Activated CD4-positive, CD25-positive, alpha-beta regulatory T cell (primary cell): ENCODE data around the gene AASDH.
"Not testable (repeated sequence)": the region's sequence is repeated elsewhere in the genome, so short reads cannot be mapped to it uniquely, and the experiment has no call there.

ENCODE experiments used
- DNase-seq, 4 experiments: peaks; one replicate each; lab custom pipeline; 2025; lab: John Stamatoyannopoulos, UW

Gene AASDH

DNA sequence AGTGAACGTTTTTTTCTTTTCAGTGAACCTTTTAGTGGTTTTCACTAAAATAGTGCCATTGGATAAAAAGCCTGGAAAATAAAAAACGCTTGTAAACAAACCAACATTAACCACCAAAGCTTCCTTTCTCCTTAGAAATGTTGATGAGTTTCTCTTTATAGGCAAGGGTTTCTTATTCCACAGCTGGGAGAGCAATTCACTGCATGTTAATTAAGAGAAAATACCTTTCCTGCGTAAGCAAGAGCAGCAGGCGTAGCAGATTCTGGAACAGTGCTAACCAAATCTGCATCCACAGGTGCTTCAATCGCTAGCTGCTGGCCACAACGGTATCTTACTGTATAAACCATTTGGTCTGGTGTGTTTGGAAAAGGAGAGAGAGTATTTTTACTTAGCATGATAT is 13.3 kb upstream of the AASDH start:
- DNase-seq: no peak

DNA sequence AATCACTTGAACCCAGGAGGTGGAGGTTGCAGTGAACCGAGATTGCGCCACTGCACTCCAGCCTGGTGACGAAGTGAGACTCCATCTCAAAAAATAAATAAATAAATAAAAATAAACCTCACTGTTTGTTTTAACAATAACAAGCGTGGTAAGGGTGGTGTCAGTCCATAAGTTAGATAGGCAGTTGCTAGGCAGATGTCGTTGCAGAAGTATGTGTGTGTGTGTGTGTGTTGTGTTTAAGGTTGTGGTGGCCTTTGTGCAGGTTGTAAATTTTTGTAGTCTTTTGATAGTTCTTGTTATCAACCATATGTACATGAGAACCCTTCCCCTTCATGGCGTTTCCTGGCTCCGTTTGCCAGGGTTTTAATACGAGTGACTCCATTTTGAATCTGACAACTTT is 4.0 kb upstream of the AASDH start:
- DNase-seq: no peak

DNA sequence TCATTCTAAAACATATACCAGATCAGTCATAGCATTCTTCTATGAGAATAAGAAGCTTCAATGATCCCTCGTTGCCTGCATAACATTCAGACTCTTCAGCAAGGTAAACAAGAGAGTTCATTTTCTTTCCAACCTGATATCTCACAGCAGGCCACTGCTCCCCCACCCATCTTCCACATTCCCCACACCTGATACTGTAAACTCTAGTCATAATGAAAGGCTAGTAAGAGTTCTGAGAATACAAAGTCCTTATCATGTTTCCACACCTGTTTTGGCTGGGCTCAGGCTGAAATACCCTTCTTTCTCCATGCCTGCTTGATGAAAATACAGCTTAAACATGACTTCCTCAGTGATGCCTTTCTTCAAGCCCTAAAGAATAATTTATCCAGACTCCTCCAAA is 2.3 kb upstream of the AASDH start:
- DNase-seq: no peak

DNA sequence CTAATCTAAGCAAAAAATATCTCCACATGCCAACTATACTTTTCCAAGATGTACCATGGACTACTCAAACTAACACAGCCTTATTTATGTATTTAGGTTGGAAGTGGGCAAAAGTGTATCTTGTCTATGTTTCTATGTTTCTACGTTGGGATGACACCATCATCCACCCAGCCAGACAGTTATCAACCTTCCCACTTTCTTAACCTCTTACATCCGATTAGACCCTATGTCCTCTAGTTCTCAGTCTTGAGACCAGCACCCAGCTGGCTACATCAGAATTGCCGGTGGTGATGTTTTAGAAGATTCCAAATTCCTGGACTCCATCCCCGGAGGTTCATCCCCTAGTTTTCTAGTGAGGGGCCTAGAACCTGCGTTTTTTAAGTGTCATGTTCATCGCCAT is 1.0 kb upstream of the AASDH start:
- no peak for DNase-seq

DNA sequence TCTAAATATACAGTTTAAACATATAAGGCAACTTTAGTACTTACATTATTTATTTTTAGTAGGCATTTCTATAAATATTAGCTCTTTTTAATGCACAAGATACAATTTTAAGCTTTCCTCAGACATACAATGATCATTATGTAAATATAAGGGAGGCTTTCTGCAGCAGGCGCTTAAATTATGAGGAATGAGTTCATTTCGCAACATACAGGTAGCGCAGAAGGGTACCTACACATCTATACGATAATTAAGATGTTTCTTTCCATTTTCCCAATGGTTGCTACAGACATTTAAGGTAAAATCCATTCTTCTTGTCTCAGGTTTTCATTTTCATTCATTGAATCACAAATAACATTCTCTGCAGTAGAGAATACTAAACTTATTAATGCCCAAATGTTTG is 1.2 kb downstream of the AASDH start:
- DNase-seq: no peak

DNA sequence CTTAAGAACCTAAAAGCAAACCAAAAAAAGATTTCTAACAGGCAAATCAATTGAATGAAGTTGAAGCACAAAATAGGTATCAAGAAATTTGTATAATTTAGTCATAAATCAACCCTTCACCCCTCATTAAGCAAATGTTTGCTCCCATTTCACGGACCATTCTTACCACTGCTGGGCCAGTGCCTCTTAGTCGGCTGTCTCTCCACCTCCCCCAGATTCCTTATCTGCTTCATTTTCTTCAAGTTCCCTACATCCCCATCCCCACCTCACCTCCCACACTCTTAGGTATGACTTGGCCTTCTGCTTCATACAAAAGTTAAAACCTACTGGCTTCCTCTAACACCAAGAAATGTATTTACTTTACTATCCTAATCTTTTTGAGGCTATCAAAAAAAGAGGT is 11.8 kb downstream of the AASDH start:
- no peak for DNase-seq

DNA sequence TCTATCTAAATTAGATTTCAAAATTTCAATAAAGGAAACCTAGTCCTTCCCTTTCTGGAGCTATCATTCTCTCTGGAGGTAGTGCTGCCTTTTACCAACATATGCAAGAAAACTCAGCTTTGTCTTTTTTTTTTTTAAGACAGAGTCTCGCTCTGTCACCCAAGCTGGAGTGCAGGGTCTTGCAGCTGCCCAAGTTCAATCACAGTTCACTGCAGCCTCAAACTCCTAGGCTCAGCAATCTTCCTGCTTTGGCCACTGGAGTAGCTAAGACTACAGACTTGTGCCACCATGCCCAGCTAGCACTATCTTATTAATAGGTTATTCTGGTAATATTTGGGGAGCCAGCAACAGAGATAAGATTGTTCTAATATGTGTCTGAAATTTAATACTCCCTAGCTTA is 12.3 kb downstream of the AASDH start:
- no peak for DNase-seq

DNA sequence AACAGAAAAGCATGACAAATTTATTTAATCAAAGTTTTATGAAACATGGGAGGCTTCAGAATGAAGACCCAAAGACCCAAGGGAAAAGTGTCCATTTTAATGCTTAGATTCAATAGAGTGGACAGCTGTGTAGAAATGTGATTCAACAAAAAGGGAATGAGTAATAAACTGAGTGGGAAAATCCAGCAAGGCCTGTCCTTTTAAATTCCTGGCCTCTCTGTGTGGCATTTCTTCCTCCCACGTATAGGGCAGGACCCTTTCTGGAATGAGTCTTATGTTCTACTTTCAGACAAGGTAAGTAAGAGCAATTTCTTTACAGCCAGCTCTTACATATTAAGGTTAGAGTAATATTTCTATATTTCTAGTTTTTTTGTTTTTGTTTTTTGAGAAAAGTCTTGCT is 14.5 kb downstream of the AASDH start:
- DNase-seq: no peak

DNA sequence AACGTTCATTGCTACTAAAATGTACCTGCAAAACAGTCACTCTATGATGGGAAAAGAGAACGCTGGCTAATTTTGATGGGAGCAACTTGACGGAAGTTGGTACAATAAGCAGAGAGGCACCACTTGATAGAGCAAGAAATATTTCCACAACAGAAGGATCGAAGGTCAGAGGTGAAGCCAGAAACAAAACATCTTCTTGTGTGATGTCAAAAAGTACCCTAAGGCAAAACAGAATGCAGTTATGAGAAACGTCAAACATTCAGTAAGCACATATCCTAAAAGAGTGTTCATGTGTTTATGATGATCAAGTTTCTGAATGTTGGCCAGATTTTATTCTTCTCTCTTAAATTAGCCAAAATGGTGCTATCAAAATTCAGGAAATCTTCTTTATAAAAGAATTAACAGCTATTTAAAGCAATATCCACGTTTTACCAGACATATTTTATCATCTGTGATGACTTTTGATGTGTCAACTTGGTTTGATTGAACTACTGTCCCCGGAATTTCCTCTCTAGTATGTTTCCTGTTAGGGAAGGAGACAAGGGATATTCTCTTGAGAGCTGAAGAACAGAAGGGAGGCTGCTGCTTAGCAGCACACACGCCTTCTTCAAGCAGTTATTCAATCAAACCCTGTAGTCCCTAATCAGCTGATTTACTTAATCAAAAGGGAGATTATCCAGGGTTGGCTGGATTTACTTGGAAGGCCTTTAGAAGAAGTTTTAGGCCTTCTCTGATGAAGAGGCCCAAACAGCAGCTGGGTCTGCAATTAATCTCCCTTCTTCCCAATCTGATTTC is 15.7 kb downstream of the AASDH start:
- no peak for DNase-seq

DNA sequence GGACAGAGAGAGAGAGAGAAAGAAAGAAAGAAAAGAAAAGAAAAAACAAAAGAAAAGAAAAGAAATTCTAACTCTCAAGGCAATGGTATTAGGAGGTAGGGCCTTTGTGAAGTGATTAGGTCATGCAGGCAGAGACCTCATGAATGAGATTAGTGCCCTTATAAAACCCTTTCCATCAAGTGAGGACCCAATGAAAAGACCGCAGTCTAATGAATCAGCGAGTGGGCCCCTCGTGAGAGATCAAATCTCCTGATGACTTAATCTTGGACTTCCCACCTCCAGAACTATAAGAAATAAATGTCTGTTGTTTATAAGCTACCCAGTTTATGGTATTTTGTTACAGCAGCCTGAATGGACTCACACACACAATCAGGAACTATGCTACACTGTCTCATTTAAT is 16.9 kb downstream of the AASDH start:
- no peak for DNase-seq

DNA sequence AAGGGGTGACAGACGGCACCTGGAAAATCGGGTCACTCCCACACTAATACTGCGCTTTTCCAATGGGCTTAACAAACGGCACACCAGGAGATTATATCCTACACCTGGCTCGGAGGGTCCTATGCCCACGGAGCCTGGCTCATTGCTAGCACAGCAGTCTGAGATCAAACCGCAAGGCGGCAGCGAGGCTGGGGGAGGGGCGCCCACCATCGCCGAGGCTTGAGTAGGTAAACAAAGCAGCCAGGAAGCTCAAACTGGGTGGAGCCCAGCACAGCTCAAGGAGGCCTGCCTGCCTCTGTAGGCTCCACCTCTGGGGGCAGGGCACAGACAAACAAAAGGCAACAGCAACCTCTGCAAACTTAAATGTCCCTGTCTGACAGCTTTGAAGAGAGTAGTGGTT is 24.3 kb downstream of the AASDH start:
- DNase-seq: not testable (repeated sequence)

DNA sequence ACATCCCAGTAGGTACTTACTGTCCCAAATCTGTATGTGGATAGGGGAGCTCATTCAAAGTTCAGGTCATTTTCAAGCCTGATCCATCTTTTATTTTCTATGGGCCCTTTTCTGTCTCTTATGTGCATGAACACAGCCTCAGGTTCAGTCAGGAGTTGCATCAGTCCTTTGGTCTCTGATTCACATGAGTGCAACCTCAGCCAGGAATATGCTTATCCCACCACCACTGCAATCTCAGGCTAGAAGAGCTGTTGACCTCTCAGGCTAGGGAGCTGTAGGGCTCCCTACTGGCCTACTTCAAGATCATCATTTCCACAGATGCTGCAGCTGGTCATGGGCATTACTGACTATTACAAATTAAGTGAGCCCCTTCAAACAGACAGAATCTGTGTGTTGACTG is 27.2 kb downstream of the AASDH start:
- no peak for DNase-seq

DNA sequence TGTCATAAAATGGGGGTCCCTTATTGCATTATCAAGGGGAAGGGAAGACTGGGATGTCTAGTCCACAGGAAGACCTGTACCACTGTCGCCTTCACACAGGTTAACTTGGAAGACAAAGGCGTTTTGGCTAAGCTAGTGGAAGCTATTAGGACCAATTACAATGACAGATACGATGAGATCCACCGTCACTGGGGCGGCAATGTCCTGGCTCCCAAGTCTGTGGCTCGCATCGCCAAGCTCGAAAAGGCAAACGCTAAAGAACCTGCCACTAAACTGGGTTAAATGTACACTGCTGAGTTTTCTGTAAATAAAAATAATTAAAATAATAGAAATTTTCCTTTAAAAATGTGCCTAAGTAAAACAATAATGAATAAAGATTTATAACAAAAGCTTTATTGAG is 30.6 kb downstream of the AASDH start:
- no peak for DNase-seq

DNA sequence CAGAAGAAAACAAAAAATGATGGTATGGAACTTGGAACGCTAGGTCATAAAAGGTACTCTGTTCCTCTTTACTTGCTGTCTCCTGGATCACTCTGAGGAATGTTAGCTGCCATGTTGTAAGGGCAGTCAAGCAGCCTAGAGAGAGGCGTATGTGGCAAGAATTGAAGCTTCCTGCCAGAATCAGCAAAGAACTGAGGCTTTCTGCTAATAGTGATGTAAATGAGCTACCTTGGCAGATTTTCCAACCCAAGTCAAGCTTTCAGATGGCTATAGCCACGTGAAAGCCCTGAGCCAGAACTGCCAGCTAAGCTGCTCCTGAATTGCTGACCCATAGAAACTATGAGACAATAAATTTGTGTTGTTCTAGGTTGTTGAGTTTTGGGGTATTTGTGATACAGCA is 38.7 kb downstream of the AASDH start:
- DNase-seq: no peak

DNA sequence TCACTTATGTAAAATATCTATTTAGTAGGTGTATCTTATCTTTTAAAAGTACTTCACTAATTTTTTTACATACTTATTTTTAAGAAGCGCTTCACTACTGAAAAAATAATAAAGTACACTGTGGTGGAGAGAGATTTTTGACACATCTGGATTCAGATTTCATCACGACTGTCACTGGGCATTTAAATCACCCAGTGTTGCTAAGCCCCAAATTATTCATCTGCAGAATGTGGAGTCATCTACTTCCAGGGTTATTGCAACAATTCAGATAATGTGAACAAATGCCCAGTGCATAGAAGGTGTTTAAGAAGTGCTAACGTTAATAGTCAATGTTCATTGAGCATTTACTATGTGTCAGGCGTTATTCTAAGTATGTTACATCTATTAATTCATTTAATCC is 41.8 kb downstream of the AASDH start:
- DNase-seq: no peak

DNA sequence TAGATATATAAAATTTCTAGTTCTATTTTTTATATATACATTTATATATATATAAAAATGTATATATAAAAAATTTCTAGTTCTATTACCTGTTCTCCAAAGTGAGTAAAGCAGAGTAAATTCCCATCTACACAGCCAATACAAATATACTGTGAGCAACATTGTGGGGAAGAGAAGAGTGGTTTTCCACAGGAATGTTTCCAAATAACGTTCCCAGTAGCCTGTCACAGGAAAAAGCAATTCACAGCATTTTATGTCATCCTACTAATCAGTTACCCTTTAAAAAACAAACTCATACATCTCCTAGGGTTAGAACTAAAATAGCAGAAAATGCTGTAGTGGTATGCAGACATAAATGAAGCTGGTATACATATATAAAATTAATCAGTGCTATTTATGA is 44.5 kb downstream of the AASDH start:
- no peak for DNase-seq

DNA sequence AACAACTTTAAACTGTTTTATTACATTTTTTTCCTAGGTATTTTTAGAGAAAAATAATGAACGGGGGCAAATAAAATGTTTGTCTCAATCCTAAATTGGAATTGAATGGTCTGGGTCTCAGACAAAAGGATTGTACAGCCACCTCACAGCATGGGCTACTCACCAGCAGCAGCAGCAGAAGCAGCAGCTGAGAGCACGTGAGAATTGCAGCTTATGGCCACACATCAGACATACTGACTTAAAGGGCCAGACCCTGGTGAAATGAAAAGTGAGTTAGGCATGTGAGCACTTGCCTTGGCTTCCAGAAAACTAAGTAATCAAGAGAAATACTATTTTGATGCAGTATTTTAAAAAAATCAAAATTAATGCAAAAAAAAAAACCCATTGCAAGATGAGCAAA is 56.6 kb downstream of the AASDH start:
- no peak for DNase-seq

DNA sequence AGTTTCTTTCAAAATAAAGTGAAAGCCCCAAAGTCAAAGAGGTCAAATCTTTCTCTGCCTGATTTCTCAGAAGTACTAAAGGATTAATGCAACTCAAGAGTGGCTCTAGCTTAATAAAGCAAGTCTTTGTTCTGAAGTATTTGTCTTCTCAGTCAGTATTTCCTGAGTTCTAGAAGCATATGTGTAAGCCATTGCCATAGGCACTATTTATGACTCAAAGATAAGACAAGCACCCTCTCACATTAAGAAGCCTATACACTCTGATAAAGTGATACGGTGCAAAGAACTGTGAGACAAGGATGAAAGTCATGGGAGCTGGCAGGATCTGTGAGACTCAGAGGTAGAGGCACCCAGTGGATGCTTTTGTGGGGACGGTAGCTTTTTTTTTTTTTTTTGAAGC is 60.9 kb downstream of the AASDH start:
- DNase-seq: no peak

DNA sequence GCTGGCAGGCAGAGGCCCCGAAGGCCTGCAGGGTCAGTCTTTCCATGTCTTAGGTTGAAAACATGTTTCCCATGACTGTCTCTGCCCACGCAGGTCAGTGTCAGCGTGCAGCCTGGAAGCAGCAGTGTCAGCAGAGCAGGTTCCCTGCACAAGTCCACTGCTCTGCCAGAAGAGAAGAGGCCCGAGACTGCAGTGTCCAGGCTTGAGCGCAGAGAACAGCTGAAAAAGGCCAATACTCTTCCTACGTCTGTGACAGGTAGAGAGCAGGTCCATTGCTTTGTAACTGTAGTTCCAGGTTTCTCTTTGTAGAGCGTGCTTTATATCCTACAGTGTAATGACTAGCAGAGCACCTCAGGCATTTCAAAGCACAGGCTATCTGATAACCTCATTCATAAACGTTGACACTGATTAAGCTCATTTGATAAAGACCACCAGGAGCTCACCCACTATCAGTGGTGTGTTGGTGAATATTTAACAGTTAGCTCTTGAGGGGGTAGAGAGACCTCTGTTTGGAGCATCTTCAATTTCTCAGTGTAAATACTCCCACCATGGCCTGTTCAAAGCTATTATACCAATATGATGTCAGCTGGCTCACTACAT is 63.2 kb downstream of the AASDH start:
- DNase-seq: no peak

DNA sequence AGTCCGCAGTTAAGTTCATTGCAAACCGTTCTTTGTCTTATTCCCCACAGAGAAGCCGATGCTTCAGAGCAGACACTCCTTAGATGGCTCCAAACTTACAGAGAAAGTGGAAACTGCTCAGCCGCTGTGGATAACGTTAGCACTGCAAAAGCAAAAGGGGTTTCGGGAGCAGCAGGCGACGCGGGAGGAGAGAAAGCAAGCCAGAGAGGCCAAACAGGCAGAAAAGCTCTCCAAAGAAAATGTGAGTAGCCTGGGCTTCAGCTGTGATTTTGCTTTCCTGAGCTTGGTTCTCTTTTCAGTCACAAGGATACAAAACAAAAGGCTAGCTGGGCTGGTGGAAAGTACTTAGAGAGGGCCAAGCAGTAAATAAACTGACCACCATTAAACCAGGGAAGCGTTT is 64.0 kb downstream of the AASDH start:
- no peak for DNase-seq

DNA sequence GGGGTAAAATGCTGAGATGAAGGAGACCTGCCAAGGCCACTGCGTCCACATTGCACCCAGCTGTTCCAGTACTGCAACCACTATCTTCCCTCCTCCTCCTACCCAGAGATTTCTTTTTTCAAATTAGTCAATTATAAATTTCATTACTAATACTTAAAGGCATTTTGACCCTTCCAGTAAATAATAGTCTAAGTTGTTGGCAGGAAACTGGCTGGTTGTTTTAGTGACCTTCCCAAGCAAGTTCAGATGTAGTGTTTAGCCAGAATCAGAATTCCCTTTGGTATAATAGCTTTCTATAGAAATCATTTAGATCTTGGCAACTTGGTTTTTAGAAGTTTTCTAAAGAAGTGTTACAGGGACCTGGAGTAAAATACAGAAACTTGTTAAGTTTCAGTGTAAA is 66.0 kb downstream of the AASDH start:
- no peak for DNase-seq

DNA sequence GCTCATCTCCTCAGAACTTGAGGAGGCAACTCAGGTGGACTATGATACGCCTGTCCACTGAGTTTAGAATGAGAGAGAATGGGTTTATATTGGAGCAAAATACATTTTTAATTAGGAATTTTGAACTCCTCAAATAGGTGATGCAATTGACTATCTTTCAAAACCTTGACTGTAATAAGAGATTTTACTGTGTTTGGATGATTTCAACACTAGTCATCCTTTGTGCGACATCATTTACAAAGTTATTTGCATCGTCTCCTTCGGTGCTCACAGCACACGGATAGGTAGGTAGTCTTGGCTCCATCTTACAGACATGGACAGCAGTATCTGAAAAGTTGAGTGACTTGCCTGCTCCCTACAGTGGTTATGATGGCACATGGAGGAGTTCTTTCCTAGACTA is 67.0 kb downstream of the AASDH start:
- no peak for DNase-seq

DNA sequence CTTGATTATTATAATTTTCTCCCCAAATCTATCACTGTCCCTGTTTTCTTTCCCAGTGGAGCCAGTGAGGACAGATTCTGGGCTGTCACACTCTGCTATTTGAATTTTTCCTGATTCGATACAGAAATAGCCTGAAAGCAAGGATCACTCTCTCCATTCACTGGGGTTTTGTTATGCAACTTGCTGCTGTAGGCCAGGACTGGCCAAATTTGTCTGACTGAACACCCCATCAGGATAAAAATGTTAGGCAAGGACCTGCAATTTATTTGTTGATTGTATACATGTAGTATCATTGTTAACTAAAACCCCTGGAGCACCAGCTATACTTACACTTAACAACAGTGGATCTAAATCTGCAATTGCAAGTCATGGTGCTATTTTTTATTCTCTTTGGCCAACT is 68.7 kb downstream of the AASDH start:
- DNase-seq: no peak

DNA sequence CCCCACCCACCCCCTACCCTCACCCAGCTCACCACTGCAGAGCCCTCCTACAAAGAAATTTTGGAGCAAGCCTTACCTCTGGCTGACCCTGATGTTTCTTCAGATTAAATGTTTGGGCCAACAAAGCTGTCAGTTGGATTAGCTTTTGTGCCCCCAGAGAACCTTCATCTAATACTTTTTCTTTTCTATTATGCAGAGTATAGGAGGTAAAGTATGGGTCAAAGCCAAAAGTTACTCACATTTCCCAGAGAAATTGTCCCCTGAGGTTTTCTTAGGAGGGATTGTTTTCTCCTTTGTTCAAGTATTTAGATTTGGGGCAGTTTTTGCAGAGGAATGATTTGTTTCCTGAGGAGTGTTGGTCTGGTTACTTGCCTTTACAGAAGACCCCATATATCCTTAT is 69.5 kb downstream of the AASDH start:
- no peak for DNase-seq
